Retinal pigment epithelial cell (primary cell): ENCODE results near the gene IGSF10.
A peak's percentile ranks its signal among the peaks of the same experiment; 100 is the strongest.

Source experiments
- DNase-seq: peaks from one replicate; pipeline ENCODE4 v3.0.0-alpha.2; 2010; ENCODE audit warnings: low read depth
- H3K4me3 ChIP-seq: 2 replicates; pipeline ENCODE4 v1.5.1; 2011; ENCODE audit warnings: mild to moderate bottlenecking, low read length, control low read depth, moderate library complexity
- CTCF ChIP-seq: conservative IDR thresholded peaks from 2 replicates; pipeline ENCODE4 v1.5.1; 2011; ENCODE audit warnings: low read depth, low read length, control low read depth, inconsistent platforms

The IGSF10 gene

GRCh38 chr3:151477591-151478334 lies 16.9 kb upstream of the IGSF10 start:
- no peak for DNase-seq
- H3K4me3 ChIP-seq, result no peak overlapping the region
- TF ChIP-seq CTCF, result no peak

- no peak for DNase-seq
- no peak for TF ChIP-seq CTCF
- H3K4me3 ChIP-seq, result no peak overlapping the region
Observed at GRCh38 chr3:151476344-151477018, 15.6 kb upstream of the IGSF10 start.

GRCh38 chr3:151468284-151468917 lies 7.5 kb upstream of the IGSF10 start:
- H3K4me3 ChIP-seq, result no peak overlapping the region
- DNase-seq, result peak; percentile 13
- peak; percentile 97 for TF ChIP-seq CTCF

- DNase-seq, result no peak
- no peak overlapping the region for H3K4me3 ChIP-seq
- TF ChIP-seq CTCF, result no peak
Observed at GRCh38 chr3:151467069-151467468, 6.2 kb upstream of the IGSF10 start.

GRCh38 chr3:151462991-151463390 lies 2.1 kb upstream of the IGSF10 start:
- TF ChIP-seq CTCF, result no peak
- no peak overlapping the region for H3K4me3 ChIP-seq
- no peak for DNase-seq

- no peak for TF ChIP-seq CTCF
- DNase-seq, result no peak
- H3K4me3 ChIP-seq, result no peak overlapping the region
Observed at GRCh38 chr3:151462278-151462780, 1.5 kb upstream of the IGSF10 start.
